ENCODE measurements around the gene RAN.

- TF ChIP-seq POLR2A (IDR thresholded peaks at IDR 0.05) (no peak), CTCF (IDR thresholded peaks at IDR 0.05) (no peak)
Observed at GRCh38 chr12:130838951-130839769, 32.7 kb upstream of the RAN start, which contains the start of gene STX2.
